HG03108 (cell line): ENCODE results near the gene PDLIM1.

Source experiments
- ATAC-seq: cut with Tn5 transposase; IDR thresholded peaks from one replicate; pipeline ENCODE4 v1.9.1; 2021; ENCODE audit warnings: moderate library complexity; ENCODE audit not compliant: unreplicated experiment

Gene PDLIM1

GRCh38 chr10:95265572-95265971 lies 25.2 kb downstream of the PDLIM1 start:
- no peak for ATAC-seq

- ATAC-seq: no peak
Observed at GRCh38 chr10:95264227-95265051, 26.4 kb downstream of the PDLIM1 start.

- no peak for ATAC-seq
Observed at GRCh38 chr10:95263864-95264226, 27.0 kb downstream of the PDLIM1 start.

GRCh38 chr10:95262763-95263518 lies 27.9 kb downstream of the PDLIM1 start:
- no peak for ATAC-seq

- ATAC-seq: no peak
Observed at GRCh38 chr10:95261926-95262325, 28.9 kb downstream of the PDLIM1 start.

- ATAC-seq: no peak
Observed at GRCh38 chr10:95260909-95261552, 29.8 kb downstream of the PDLIM1 start.

- no peak for ATAC-seq
Observed at GRCh38 chr10:95260397-95260881, 30.4 kb downstream of the PDLIM1 start.

- ATAC-seq: no peak
Observed at GRCh38 chr10:95257849-95258248, 33.0 kb downstream of the PDLIM1 start.

- ATAC-seq: no peak
Observed at GRCh38 chr10:95256268-95256667, 34.5 kb downstream of the PDLIM1 start.

- ATAC-seq: no peak
Observed at GRCh38 chr10:95254629-95255028, 36.2 kb downstream of the PDLIM1 start.

- ATAC-seq: no peak
Observed at GRCh38 chr10:95253686-95254085, 37.1 kb downstream of the PDLIM1 start.

GRCh38 chr10:95253007-95253406 lies 37.8 kb downstream of the PDLIM1 start:
- no peak for ATAC-seq

GRCh38 chr10:95250856-95251255 lies 39.9 kb downstream of the PDLIM1 start:
- ATAC-seq: no peak

GRCh38 chr10:95249467-95249866 lies 41.3 kb downstream of the PDLIM1 start:
- no peak for ATAC-seq

GRCh38 chr10:95248989-95249388 lies 41.8 kb downstream of the PDLIM1 start:
- ATAC-seq: no peak

- ATAC-seq: no peak
Observed at GRCh38 chr10:95247881-95248583, 42.8 kb downstream of the PDLIM1 start.

- no peak for ATAC-seq
Observed at GRCh38 chr10:95247200-95247880, 43.5 kb downstream of the PDLIM1 start.

- no peak for ATAC-seq
Observed at GRCh38 chr10:95246582-95247051, 44.2 kb downstream of the PDLIM1 start.

GRCh38 chr10:95245425-95246055 lies 45.3 kb downstream of the PDLIM1 start:
- ATAC-seq: peak; percentile 77

GRCh38 chr10:95244152-95244551 lies 46.7 kb downstream of the PDLIM1 start:
- ATAC-seq: no peak
